ENCODE measurements around the gene KLF13.
A peak's percentile ranks its signal among the peaks of the same experiment; 100 is the strongest.
"Not testable (repeated sequence)": the region's sequence is repeated elsewhere in the genome, so short reads cannot be mapped to it uniquely, and the experiment has no call there.

Gene KLF13

DNA sequence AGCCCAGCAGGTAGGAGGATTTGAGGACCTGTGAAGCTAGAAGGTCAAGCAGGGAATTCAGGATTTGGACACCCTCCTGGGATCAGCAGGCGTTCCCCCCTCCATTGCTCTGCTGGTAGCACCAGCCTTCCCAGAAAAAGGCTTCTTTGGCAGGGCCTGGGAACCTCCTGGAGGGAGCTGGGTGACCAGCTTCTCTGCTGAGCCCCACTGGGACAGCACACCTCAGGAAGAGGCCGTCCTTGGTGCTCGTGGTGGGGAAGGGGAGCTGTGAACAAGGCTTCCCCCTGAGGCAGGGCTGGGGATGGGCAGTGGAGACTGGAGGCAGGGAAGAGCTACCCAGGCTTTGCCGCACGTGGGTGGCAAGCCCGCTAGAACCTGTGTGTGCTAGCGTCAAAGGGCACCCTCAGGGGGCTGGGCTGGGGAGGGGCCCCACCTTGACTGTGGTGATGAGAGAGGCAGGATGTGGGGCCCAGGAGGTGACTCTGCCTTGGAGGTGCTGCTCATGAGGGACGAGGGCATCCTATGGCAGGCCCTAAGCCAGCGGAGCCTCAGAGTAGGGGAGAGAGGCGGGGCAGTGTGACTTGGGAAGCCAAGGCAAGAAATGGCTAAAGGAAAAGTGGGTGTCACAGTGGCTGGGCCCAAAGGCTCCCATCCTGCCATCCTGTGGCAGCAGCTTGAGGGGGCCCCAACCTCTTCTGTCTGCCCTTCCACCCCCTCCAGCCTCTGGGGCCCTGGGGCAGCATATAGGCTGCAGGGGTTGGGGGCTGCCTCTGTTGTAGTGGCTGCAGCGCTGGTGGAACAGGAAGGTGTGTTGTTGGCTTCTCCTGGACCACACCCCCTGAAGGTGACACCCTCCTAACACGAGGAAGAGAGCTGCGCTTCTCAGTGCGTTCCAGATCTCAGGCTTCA is 20.7 kb downstream of the KLF13 start:
- no peak for DNase-seq

DNA sequence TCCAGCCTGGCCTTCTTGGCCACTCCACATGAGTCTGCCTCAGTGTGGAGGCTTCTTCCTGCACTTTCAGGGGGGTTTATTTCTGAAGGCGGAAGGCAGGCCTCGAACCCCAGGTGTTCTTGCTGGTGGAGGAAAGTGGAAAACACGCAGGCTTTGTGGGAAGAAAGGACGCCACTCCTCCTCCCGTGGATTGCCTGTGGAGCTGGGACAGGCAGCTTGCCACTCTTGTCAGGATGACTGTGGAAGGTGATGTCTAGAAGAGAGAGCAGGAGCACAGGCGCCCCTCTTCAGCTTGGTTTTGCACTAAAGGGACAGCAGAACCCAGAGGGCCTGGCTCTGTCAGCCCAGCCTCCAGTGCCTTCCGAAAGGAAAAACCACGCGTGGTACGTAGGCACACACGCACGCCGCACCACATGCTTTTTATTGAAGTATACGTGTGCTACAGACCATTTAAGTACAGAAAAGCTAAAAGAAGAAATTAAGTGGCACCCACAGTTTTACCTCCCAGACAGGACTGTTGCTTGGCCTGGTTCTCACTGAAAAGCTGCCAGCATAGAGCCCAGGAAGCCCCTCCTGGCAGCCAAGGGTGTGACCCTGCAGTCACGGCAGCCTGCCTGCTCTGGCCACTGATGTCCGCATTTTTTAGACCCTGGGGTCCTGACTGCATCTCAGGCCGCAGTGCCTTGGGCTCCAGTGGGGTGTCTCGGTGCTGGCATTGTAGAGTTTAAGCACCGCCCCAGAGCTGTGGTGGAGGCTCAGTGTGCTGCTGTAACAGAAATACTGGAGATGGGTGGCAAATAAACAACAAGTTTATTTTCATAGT is 21.6 kb downstream of the KLF13 start:
- no peak for DNase-seq

DNA sequence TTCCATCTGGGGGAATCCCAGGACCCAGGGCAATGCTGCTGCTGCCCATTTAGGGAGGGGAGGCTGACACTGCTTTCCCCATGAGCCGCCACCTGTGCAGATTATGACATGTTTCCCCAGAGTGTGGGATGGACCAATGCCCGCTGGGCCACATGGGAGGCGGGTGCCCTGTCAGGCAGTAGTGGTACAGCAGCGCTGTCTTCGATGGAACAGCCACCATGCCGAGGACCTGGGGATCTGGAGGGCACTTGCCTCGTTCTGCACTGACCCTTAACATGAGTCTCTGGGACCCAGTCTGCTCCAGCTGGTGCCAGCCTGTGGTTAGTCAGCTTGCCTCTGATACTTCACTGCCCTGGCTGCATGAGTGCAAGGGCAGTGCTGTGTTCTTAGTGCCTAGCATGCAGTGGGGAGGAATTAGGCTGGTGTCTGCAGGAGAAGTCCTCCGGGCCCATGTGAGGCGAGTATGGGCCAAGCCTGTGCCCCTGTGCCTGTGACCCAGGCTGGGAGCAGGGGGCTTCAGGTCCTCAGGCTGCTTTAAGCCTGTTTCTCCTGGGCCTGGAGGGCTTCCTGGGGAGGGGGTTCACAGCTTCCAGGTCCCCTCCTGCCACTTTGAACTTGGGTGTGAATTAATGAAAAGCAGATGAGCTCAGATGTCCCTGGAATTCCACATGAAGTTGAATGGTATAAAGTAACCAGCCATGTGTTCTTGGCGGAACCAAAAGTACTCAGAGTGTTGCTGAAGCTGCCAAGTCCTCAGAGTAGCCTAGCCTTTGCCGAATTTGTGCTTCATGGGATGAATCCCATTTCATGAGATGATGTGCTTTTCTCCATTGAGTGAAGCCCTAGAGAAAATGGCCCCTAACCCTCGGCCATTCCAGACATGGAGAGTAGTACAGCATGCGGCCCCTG is 22.9 kb downstream of the KLF13 start:
- DNase-seq = no peak

DNA sequence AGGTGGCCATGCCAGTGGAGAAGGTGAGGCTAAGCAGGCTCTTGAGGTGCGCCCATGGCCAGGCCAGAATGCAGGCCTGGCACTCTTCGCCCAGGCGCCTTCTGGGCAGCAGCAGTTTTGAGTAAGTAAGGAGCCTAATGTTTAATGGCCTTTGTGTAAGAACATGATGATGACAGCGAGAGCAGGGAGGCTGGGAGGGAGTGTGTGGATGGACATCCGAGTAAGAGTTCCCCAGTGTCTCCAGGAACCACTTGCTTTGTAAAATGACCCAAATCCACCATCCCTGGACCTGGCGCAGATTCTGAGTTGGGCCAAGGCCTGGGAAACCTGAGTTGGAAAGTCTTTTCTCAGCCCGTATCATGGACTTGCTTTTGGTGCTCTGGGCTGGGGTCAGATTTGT is 24.1 kb downstream of the KLF13 start:
- no peak for DNase-seq

DNA sequence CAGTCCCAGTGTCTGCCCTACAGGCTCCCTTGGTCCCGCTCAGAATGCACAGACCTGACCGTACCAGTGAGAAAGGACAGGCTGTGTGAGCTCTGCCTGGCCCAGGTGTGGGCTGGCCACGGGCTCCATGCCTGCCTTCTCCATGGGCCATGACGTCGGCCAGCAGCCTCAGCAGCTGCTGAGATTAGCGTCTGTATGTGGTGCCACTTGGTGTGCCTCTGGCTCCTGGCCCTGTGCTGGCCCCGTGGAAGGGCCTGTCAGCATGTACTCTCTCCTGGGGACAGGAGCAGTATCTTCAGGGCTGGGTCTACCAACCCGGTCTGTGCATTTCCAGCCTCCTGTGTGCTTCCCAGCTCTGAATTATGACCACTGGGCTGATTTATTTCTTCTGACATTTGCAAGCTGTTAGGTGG is 25.7 kb downstream of the KLF13 start:
- no peak for DNase-seq

DNA sequence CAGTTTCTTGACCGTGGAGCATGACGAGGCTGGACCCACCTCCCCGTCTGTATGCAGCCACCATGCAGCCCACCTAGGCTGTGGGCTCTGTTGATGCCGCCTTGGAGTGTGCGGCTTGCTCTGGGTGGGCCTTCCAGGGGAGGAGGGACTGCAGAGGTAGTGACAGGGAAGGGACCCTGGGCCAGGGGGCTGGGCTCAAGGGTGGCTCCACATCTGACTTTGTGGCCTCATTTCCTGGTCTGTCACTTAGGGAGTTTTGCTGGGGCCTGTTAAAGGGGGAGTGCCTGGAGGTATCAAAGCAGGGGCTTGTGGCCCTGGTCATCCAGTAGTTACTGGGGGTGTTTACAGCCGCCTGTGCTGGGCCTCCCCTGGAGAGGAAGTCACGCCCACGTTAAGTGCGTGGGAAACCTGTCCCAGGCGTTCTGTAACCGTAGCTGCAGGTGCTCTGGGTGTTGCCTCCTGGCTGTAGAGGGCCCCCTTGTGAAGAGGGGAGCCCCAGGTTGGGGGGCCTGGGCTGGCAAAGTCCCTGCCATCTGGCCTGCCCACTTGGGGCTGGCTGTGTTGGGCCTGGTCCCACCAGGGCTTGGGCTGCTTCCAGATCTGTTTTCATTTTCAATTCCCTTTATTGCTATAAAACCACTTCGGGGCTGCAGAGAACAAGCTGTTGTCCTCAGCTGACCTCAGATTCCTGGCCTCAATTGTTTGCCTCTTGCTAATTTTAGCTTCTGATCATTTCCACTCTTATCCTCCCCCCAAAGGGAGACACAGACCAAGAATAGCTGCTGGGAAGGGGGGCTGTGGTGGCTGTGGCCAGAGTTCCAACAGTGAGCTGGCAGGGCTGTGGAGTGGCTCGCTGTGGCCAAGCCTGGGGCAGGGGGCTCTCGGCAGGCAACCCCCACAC is 26.5 kb downstream of the KLF13 start:
- DNase-seq = peak; percentile 54 to 79 (median 71)

DNA sequence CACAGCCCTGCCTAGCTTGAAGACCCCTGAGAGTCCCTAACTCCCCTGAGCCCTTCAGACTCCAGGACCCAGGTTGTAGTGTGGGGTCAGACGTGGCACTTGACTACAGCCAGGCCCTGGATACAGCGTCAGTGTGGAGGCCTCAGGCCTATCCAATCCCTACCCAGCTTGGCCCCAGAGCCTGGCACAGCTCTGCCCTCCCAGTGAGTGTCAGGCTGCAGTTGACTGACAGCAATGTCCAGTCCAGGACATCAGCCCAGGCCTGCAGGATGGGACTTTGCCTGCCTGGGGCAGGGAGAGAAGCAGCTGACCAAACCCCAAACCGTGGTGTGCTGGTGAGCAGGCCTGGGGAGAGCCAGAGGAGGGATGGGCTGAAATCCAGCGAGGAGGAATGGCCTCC is 27.3 kb downstream of the KLF13 start:
- DNase-seq = no peak

DNA sequence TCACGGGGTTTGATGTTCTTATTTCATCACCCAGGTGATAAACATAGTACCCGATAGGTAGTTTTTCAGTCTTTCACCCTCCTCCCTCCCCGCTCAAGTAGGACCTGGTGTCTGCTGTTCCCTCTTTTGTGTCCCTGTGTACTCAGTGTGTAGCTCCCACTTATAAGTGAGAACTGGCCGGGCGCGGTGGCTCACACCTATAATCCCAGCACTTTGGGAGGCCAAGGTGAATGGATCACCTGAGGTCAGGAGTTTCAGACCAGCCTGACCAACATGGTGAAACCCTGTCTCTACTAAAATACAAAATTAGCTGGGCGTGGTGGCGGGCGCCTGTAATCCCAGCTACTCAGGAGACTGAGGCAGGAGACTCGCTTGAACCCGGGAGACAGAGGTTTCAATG is 29.5 kb downstream of the KLF13 start:
- not testable (repeated sequence) for DNase-seq

DNA sequence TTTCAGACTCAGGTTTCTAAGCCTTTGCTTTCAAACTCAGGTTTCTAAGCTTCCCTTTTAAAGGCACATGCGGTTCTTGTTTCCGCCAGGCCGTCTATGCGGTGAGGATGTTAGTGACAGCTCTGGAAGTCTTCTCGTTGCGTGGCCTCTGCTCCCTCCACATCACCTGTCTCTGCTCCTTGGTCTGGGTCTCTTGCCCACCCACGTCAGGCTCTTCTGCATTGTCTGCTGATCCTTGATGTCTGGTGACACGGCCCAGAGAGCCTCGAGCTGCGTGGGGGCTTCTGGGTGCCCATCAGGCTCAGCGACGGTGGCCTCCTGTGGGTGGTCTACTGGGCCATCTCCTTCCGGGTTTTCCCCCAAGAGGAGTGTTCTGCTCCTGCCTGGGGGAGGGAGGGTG is 30.5 kb downstream of the KLF13 start:
- peak in 3 of 4 experiments; percentile 24 to 42 (median 35) for DNase-seq

DNA sequence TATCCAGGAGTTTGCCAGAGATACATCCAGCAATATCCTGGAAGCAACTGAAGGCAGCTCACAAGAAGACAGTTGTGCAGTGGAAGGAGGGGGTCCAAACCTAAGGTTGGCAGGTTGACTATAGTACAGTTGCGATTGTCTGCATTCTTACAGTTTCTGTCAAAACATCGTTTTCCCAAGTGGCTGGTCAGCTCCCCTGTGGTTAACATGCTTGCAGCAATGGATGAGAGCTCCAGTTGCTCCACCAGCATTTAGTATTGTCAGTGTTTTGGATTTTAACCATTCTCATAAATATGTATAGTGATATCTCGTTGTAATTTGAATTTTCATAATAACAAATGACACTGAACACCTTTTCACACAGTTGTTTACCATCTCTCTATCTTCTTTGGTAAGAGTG is 31.5 kb downstream of the KLF13 start:
- no peak for DNase-seq

DNA sequence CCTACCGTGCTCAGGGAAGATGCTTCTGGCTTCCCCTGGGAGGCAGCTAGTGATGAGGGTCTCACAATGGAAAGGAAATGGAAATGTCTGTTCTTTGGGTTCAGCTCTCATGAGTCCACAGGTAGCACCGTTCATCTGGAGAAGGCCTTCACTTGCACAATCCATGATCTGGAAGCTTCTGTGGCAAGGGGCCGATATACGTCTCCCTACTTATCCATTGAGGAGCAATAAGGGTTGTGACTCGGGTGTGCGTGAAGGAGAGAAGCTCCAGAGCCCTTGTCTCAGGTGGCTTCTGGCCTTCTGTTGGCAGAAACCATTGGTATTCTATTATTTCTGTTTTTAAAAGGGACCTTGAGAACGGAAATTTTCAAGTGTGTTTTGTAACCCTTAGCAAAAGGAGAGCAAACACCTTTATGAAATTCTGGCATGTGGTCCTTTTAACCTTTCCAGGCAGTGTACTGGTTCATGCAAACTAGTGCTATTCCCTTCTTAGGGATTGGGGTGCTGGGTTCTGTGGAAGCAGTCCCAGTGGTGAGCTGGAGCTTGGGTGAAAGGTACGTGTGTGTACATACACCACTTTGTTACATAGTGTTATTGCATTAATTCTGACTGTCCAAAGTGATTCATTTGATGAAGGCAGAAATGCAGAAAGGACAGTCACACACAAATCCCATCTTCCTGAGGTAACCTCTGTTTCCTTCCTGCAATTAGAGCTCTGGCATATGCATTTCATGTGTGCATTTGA is 32.5 kb downstream of the KLF13 start:
- DNase-seq = no peak

DNA sequence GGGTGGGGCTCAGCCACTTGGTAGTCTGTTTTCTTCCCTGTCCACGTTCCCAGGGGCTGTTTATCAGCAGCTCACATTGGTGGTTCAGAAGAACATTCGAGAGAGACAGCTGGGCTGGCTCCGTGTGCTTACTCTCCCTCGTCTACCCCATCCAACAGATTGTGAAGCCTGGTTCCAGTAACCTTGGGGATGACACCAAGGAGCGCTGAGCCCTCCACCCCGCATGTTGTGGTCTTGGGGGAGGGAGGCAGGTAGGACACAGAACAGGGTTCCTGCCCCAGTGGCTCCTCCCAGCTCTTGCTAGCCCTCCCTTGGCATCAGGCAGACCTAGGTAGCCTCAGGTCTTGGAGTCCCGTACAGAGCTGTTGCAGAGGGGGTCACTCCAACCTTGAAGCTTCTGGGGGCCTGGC is 33.1 kb downstream of the KLF13 start:
- no peak for DNase-seq

DNA sequence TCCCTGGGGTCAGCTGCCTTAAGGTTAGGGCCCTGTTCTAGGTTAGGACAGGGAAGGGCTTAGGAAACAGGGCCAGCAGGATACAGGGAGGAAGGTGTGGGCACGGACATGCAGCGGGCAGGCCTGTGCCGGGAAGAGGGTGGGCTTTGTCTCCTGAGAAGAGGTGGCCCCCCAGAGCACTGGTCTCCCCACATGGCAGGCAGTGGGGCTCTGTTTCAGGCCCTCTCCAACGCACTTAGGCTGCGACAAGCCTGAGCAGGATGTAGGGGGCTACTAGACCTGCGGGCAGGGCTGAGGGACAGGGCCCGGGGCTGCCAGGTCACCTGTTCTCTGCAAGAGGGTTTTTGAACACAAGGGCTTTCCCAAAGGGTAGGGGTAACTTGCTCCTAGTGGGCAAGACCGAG is 33.5 kb downstream of the KLF13 start:
- no peak for DNase-seq

DNA sequence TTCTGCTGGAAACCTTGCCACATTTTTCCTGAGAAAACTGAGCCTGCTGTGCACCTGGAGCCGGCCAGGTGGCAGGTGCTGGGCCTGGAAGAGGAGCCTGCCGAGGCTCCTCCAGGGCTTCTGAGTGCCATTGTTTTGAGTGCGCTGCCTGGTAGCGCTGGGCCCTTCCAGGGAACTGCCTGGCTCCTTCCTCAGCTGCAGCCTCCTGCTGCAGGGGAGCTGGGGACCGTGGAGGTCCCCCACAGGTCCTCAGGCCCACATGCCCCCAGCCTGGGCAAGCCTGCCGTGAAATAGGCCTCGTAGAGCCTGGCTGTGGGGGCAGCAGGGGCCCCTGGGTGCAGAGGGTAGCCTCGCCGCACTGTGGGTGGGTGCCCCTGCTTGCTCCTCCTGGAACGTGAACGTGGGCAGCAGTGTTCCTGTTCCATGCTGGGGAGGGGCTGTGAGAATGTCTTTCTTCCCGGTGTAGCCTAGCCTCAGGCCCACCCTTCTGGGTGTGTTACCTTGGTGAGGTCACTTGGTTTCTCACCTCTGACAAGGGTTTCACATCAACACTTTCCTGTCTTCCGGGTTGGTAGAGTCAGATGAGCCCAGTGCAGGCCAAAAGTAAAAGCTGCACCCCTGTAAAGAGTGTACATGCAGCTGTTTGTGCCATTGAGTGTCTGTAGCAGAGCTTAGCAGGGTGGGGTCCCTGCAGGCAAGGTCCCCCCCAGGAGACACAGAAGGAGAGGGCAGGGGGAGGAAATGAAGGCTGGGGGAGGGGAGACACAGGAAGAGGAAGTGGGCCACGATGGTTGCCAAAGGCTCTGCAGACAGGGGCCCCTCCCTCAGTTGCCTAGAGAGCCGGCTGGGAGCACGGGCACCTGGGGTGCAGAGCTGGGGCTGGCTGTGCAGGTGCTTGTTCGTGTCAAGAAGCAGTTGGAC is 34.5 kb downstream of the KLF13 start:
- DNase-seq = peak in 3 of 4 experiments; percentile 27 to 37 (median 29)

DNA sequence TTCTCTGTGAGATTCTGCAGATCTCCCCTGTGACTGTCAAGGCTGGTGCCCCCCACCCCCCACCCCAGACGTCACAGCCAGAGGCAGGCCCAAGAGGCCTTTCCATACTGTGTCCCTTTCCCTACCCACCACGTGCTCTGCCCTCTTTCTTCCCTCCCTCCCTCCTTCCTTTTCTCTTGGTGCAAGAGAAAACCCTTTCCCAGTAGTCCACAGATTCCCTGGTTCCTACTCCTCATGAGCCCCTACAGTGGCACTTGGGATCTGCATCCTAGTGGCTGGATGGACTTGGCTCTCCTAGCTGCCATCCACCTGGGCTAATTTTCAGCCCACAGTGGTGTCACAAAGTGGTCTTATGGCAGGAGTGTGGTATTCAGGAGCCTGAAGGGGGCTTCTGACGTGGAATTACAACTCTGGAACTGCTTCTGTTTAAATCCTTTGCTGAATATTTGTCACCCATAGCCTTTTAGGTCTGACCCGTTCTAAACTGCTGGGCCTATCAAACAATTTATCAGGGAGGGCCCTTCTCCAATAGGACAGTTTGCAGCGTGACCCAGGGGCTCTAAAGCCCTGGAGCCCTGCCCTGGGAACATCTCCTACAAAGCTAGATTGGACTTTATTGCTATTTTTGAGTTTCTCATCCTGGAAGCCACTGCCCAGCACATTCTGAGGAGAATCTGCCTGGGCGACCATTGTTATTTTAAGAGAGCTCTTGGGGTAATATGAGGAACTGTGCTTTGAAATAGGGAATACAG is 35.3 kb downstream of the KLF13 start:
- DNase-seq = peak in 1 of 4 experiments; percentile 34

DNA sequence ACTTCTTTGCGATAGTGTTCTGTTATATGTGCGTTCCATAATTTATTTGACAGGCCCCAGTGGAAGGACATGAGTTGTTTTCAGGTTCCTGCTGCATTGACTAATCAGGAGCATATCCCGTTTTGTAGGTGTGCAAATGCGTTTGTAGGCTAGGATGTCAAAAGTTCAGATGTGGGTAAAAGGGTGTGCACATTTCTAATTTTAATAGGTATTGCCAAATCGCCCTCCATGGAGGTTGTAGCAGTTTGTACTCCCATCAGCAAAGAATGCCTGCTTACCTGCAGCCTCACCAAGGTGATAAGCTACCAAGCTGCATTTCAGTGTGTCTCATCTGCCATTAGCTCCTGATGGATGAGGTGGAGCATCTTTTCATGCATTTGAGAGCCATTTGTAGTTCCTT is 36.3 kb downstream of the KLF13 start:
- DNase-seq = no peak

DNA sequence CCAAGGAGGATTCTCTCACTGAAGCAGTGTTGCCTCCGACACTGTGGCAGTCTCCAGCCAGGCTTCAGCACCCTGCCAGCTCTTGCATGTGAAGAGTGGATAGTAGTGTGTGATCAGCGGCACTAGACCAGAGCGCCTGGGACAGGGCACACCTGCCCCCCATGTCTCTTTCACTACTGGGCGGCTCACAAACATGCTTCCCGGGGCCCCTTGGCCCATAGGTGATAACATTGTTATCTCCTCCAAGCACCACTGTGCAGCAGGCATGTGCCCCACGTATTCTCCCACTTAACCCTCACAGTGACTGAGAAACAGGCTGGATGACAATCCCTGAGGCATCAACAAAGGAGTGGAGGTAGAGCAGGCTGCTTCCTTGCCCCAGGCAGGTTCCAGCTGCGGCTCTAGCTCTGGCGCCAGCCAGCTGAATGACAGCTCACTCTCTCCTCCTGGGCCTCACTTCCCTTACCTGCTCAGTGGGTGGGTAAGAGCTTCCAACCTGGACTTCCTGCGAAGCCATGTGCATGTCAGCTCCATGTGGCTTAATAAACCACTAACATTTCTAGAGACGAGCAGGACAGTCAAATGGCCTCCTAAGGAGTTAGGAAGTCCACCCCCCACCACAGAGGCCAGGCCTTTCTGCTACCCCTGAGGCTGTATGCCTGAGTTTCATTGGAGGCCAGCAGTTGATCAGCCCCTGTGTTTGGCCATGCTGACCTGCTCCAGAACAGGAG is 37.8 kb downstream of the KLF13 start:
- no peak for DNase-seq

DNA sequence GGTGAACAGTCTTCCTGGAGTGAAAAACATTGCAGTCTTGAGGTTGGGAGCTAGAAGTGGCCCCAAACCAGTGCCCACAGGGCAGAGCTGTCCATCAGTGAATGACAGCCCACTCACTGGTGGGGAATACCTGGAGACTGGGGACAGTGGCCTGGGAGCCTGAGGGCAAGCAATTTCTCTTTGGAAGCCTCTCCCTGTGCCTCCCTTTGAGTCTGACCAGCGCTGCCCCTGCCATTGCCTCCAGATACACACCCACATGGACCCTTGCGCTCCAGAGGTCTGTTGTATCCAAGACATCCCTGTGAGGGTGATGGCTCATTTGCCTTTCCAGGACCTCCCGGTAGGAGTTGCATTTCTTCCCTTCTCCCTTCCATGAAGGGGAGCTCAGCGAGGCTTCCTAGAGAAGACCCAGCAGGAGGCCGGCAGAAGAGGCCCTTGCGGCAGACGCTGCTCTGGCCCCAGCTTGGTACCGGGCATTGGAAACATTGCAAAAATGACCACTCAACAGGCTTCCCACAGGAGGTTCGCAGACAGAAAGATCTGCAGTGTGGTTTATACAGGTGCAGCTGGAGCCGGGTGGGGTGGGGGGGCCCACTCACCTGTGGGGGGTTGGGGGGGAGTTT is 38.5 kb downstream of the KLF13 start:
- DNase-seq = no peak

All from suppressor macrophage (primary cell).